Measurements from ENCODE around the gene CENPV. TPM values are rescaled to one million over a fixed set of nuclear protein-coding genes. Genes with fewer than 3 reads are reported as not detected.
"Not testable (repeated sequence)": the region's sequence is repeated elsewhere in the genome, so short reads cannot be mapped to it uniquely, and the experiment has no call there.

The CENPV gene
- total and polyA plus RNA-seq, 2 experiments from 2014 or later, result 40.4 to 52.4 TPM

DNA sequence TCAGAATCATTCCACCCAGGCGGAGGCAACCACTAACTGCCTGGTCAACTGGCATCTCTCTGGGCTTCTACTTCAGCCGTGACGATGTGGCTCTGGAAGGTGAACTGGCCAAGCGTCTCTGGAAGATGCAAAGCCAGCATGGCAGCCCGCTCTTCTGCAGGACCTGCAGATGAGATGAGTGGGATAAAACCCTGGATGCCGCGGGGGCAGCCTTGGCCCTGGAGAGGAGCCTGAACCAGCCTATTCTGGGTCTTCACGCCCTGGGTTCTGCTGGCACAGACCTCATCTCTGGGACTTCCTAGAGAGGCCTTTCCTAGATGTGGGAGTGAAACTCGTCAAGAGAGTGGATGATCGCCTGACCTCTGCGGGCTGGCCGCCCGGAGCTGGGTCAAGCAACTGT lies 38.2 kb upstream of the CENPV start:
- no peak for TF ChIP-seq EZH2phosphoT487 (IDR thresholded peaks at IDR 0.05; ENCODE audit: low read depth, severe bottlenecking, unreplicated experiment)
- TF ChIP-seq EZH2 (IDR thresholded peaks at IDR 0.05; ENCODE audit: borderline replicate concordance), result no peak
- TF ChIP-seq, protein P1, sequence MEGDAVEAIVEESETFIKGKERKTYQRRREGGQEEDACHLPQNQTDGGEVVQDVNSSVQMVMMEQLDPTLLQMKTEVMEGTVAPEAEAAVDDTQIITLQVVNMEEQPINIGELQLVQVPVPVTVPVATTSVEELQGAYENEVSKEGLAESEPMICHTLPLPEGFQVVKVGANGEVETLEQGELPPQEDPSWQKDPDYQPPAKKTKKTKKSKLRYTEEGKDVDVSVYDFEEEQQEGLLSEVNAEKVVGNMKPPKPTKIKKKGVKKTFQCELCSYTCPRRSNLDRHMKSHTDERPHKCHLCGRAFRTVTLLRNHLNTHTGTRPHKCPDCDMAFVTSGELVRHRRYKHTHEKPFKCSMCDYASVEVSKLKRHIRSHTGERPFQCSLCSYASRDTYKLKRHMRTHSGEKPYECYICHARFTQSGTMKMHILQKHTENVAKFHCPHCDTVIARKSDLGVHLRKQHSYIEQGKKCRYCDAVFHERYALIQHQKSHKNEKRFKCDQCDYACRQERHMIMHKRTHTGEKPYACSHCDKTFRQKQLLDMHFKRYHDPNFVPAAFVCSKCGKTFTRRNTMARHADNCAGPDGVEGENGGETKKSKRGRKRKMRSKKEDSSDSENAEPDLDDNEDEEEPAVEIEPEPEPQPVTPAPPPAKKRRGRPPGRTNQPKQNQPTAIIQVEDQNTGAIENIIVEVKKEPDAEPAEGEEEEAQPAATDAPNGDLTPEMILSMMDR (IDR thresholded peaks at IDR 0.05; ENCODE audit: poor library complexity), result no peak
- Histone ChIP-seq H3K4me1 (ENCODE audit: insufficient read depth) (no peaks in the 10 kb centered on the region), H3K27me3 (no peaks in the 10 kb centered on the region), H3K9me2 (replicated peaks; ENCODE audit: insufficient read depth) (no peaks in the 10 kb centered on the region), H4K20me1 (ENCODE audit: insufficient read depth, poor library complexity, severe bottlenecking) (no peaks in the 10 kb centered on the region), H3K4me3 (no peak overlapping the region), H3K4me2 (no peak overlapping the region), H3K27ac (no peak overlapping the region), H3K79me2 (no peaks in the 10 kb centered on the region), H3K36me3 (replicated peaks; ENCODE audit: insufficient read depth, low read depth) (no peaks in the 10 kb centered on the region), H2AFZ (no peak overlapping the region), H3K9me3 (ENCODE audit: low read depth) (no peaks in the 10 kb centered on the region)
- 96% methylated on average over 13 of the region's 13 CpGs for WGBS (ENCODE audit: low lambda C conversion rate, missing lambda C conversion rate)
- no peak for DNase-seq (ENCODE audit: low spot score)

DNA sequence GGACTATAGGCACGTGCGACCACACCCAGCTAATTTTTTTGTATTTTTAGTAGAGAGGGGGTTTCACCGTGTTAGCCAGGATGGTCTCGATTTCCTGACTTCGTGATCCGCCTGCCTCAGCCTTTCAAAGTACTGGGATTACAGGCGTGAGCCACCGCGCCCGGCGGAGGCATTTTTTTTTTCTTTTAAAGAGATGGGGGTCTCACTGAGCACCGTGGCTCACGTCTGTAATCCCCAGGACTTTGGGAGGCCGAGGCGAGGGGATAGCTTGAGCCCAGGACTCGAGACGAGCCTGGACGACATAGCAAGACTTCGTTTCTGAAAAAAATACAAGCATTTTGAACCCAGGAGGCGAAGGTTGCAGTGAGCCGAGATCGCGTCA lies 32.8 kb upstream of the CENPV start:
- H3K4me3 ChIP-seq; H3K9me3 ChIP-seq (ENCODE audit: low read depth); H3K27me3 ChIP-seq; DNase-seq (ENCODE audit: low spot score); H3K36me3 ChIP-seq (replicated peaks; ENCODE audit: insufficient read depth, low read depth); H3K9me2 ChIP-seq (replicated peaks; ENCODE audit: insufficient read depth): not testable (repeated sequence)
- H3K27ac ChIP-seq, result peak overlapping the region; percentile 78
- peaks cover 35% of the 10 kb centered on the region for H3K79me2 ChIP-seq
- 56% methylated on average over 22 of the region's 23 CpGs for WGBS (ENCODE audit: low lambda C conversion rate, missing lambda C conversion rate)
- H4K20me1 ChIP-seq (ENCODE audit: insufficient read depth, poor library complexity, severe bottlenecking), result peaks cover 30% of the 10 kb centered on the region
- peak overlapping the region; percentile 83 for H3K4me2 ChIP-seq
- peaks cover 13% of the 10 kb centered on the region for H3K4me1 ChIP-seq (ENCODE audit: insufficient read depth)
- peak overlapping the region; percentile 91 for H2AFZ ChIP-seq

DNA sequence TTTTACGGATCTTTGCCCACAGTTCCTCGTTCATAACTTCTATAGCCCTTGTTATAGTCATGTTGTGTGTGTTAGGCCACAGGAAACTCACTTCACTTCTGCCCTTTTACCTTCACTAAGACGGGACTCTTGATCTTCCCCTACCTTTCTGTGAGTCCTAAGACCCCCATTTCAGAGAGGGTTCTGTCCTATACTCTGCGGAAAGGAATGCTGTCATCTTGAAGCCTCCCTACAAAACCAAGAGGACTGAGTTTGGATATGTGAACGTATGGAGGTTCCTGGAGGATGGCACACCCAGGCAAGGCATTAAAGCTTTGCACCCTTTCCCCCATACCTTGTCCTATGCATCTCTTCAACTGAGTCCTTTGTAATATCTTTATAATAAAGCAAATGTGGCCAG lies 31.3 kb upstream of the CENPV start:
- Histone ChIP-seq H3K79me2 (peaks cover 35% of the 10 kb centered on the region), H3K27ac (no peak overlapping the region), H4K20me1 (ENCODE audit: insufficient read depth, poor library complexity, severe bottlenecking) (peaks cover 30% of the 10 kb centered on the region), H3K4me1 (ENCODE audit: insufficient read depth) (peaks cover 13% of the 10 kb centered on the region), H3K27me3 (no peaks in the 10 kb centered on the region), H2AFZ (no peak overlapping the region), H3K9me2 (replicated peaks; ENCODE audit: insufficient read depth) (no peaks in the 10 kb centered on the region), H3K9me3 (ENCODE audit: low read depth) (no peaks in the 10 kb centered on the region), H3K36me3 (replicated peaks; ENCODE audit: insufficient read depth, low read depth) (peaks cover 8% of the 10 kb centered on the region), H3K4me2 (no peak overlapping the region), H3K4me3 (no peak overlapping the region)
- TF ChIP-seq EZH2phosphoT487 (IDR thresholded peaks at IDR 0.05; ENCODE audit: low read depth, severe bottlenecking, unreplicated experiment) (no peak), EZH2 (IDR thresholded peaks at IDR 0.05; ENCODE audit: borderline replicate concordance) (no peak)
- TF ChIP-seq, protein P1 (IDR thresholded peaks at IDR 0.05; ENCODE audit: poor library complexity), result no peak
- DNase-seq (ENCODE audit: low spot score), result no peak
- 91% methylated on average over 5 of the region's 5 CpGs for WGBS (ENCODE audit: low lambda C conversion rate, missing lambda C conversion rate)

DNA sequence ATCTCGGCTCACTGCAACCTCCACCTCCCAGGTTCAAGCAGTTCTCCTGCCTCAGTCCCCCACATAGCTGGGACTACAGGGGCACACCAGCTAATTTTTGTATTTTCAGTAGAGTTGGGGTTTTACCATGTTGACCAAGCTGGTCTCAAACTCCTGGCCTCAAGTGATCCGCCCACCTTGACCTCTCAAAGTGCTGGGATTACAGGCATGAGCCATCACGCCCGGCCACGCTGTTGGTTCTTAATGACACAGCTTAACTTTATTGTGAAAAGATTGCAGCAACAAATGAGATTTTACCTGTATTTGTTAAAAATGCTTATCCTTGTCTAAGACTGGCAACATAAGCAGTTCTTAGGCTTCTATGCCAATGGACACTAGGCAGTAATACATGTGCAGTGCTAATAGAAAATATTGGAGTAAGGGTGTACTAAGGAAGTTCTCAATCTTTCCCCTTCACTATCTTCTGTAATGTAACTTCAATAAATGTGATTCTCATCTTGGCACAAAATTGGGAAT lies 30.6 kb upstream of the CENPV start:
- TF ChIP-seq EZH2 (IDR thresholded peaks at IDR 0.05; ENCODE audit: borderline replicate concordance) (no peak), EZH2phosphoT487 (IDR thresholded peaks at IDR 0.05; ENCODE audit: low read depth, severe bottlenecking, unreplicated experiment) (no peak)
- TF ChIP-seq, protein P1 (IDR thresholded peaks at IDR 0.05; ENCODE audit: poor library complexity), result no peak
- no peaks in the 10 kb centered on the region for H3K9me3 ChIP-seq (ENCODE audit: low read depth)
- DNase-seq (ENCODE audit: low spot score), result no peak
- no peak overlapping the region for H3K4me3 ChIP-seq
- H4K20me1 ChIP-seq (ENCODE audit: insufficient read depth, poor library complexity, severe bottlenecking), result peaks cover 30% of the 10 kb centered on the region
- peaks cover 8% of the 10 kb centered on the region for H3K36me3 ChIP-seq (replicated peaks; ENCODE audit: insufficient read depth, low read depth)
- H3K4me2 ChIP-seq, result peak overlapping the region; percentile 71
- H3K27ac ChIP-seq, result no peak overlapping the region
- H3K9me2 ChIP-seq (replicated peaks; ENCODE audit: insufficient read depth), result no peaks in the 10 kb centered on the region
- peaks cover 13% of the 10 kb centered on the region for H3K4me1 ChIP-seq (ENCODE audit: insufficient read depth)
- WGBS (ENCODE audit: low lambda C conversion rate, missing lambda C conversion rate), result 87% methylated on average over 5 of the region's 5 CpGs
- H3K79me2 ChIP-seq, result peaks cover 35% of the 10 kb centered on the region
- H2AFZ ChIP-seq, result no peak overlapping the region
- no peaks in the 10 kb centered on the region for H3K27me3 ChIP-seq
